Activated effector memory CD4-positive, alpha-beta T cell treated with anti-CD3 and anti-CD28 coated beads, Interleukin-2, amount 50 U/mL, for 16 hours (primary cell): ENCODE measurements around the gene IFI16.
"Not testable (repeated sequence)": the region's sequence is repeated elsewhere in the genome, so short reads cannot be mapped to it uniquely, and the experiment has no call there.

Experiments used
- DNase-seq: peaks from one replicate; pipeline ENCODE4 v3.0.0-alpha.2; 2020

The IFI16 gene

GRCh38 chr1:159009287-159009686, 420 bp upstream of the IFI16 start:
- no peak for DNase-seq

- DNase-seq: no peak
Observed at GRCh38 chr1:159010391-159010790, 684 bp downstream of the IFI16 start.

- DNase-seq: peak; percentile 63
Observed at GRCh38 chr1:159011001-159011400, 1.3 kb downstream of the IFI16 start.

GRCh38 chr1:159011751-159012150, 2.0 kb downstream of the IFI16 start:
- no peak for DNase-seq

- peak; percentile 83 for DNase-seq
Observed at GRCh38 chr1:159012495-159012894, 2.8 kb downstream of the IFI16 start.

- DNase-seq: no peak
Observed at GRCh38 chr1:159014003-159014571, 4.4 kb downstream of the IFI16 start.

GRCh38 chr1:159014851-159015250, 5.1 kb downstream of the IFI16 start:
- no peak for DNase-seq

GRCh38 chr1:159015440-159015909, 5.8 kb downstream of the IFI16 start:
- DNase-seq: peak; percentile 88

- DNase-seq: no peak
Observed at GRCh38 chr1:159023723-159024122, 14.0 kb downstream of the IFI16 start.

GRCh38 chr1:159025043-159025442, 15.3 kb downstream of the IFI16 start:
- DNase-seq: no peak

- DNase-seq: not testable (repeated sequence)
Observed at GRCh38 chr1:159026841-159027240, 17.1 kb downstream of the IFI16 start.

- no peak for DNase-seq
Observed at GRCh38 chr1:159030311-159030710, 20.6 kb downstream of the IFI16 start.

GRCh38 chr1:159030877-159031447, 21.3 kb downstream of the IFI16 start:
- DNase-seq: no peak

GRCh38 chr1:159040206-159040605, 30.5 kb downstream of the IFI16 start:
- no peak for DNase-seq

GRCh38 chr1:159040893-159041724, 31.4 kb downstream of the IFI16 start:
- no peak for DNase-seq

- not testable (repeated sequence) for DNase-seq
Observed at GRCh38 chr1:159046486-159046885, 36.8 kb downstream of the IFI16 start.

- no peak for DNase-seq
Observed at GRCh38 chr1:159051436-159051835, 41.7 kb downstream of the IFI16 start.

GRCh38 chr1:159054427-159054826, 44.7 kb downstream of the IFI16 start:
- DNase-seq: no peak

GRCh38 chr1:159055181-159055641, 45.5 kb downstream of the IFI16 start:
- no peak for DNase-seq

GRCh38 chr1:159056069-159056698, 46.5 kb downstream of the IFI16 start:
- DNase-seq: no peak

GRCh38 chr1:159058751-159059150, 49.0 kb downstream of the IFI16 start:
- no peak for DNase-seq

GRCh38 chr1:159065106-159065505, 55.4 kb downstream of the IFI16 start:
- DNase-seq: no peak

- DNase-seq: no peak
Observed at GRCh38 chr1:159066108-159066507, 56.4 kb downstream of the IFI16 start.
